ENCODE data around the gene RAPGEF5. TPM values are rescaled to one million over a fixed set of nuclear protein-coding genes. Genes with fewer than 3 reads are reported as not detected.

RAPGEF5 gene
- total and polyA plus RNA-seq, 10 of the 15 experiments (the other 5 are each of a cell fraction or from before 2014, with no cell fraction given) = 0.38 to 4.0 (median 1.6) TPM; not detected in 1

- 25% methylated on average over 5 of the region's 5 CpGs for WGBS (ENCODE audit: insufficient coverage, insufficient replicate concordance, low lambda C conversion rate, missing lambda C conversion rate)
Observed at GRCh38 chr7:22355620-22356009, 1.3 kb downstream of the RAPGEF5 start.

More at GRCh38 chr7:22355620-22356009, 1.3 kb downstream of the RAPGEF5 start:
- H3K9me3 ChIP-seq (replicated peaks; ENCODE audit: control insufficient read depth, insufficient read depth, low read length) = peaks cover 10% of the 10 kb centered on the region; the same call in 2 of the 3 replicates
- intact Hi-C loops (cut with micrococcal nuclease; ENCODE audit: unreplicated experiment) = no loop called here
- BruUV-seq (replicated peaks) = no TSS peak
- H4K20me1 ChIP-seq (ENCODE audit: control insufficient read depth, insufficient read depth) = no peaks in the 10 kb centered on the region
- ChIA-PET SMC1A (ENCODE audit: uncharacterized antibody, unreplicated experiment) (interaction anchor here (0.5 to 2.7 kb wide), 10 partner anchors 9 to 175 kb away, joined by 3 to 6 read pairs (median 3); no protein-coding TSS in a partner anchor), POLR2A (interaction anchor here (1.1 kb wide), 1 partner anchor 9 kb away, joined by 3 read pairs; no protein-coding TSS in a partner anchor), CTCF (interaction anchor here (0.7 to 1.4 kb wide), 7 partner anchors 10 to 191 kb away, joined by 3 to 5 read pairs (median 3); no protein-coding TSS in a partner anchor), RAD21 (ENCODE audit: unreplicated experiment) (interaction anchor here (0.8 to 1.3 kb wide), 3 partner anchors 8 to 97 kb away, joined by 3 to 5 read pairs (median 4); no protein-coding TSS in a partner anchor)
- peak overlapping the region; percentile 49 for H3K9ac ChIP-seq (ENCODE audit: control insufficient read depth, insufficient read depth, low read length)
- H2AFZ ChIP-seq (ENCODE audit: control insufficient read depth, low read depth, low read length) = peak overlapping the region; percentile 51; the same call in 1 of the 2 replicates
- no peaks in the 10 kb centered on the region for H3K36me3 ChIP-seq (ENCODE audit: control insufficient read depth in 2 of 2, insufficient read depth in 2 of 2, low read length in 1 of 2)
- peak overlapping the region; percentile 75 for H3K4me2 ChIP-seq (ENCODE audit: control insufficient read depth, insufficient read depth)
- H3K27me3 ChIP-seq (replicated peaks in 1 of 2; ENCODE audit: control insufficient read depth in 2 of 2, insufficient read depth in 2 of 2, low read length in 1 of 2) = peaks cover 0 to 4% of the 10 kb centered on the region in 2 experiments; a peak in 2 of 4 replicates
- no peak overlapping the region for H3K27ac ChIP-seq (ENCODE audit: control insufficient read depth, insufficient read depth)
- H3K4me3 ChIP-seq = peak overlapping the region; percentile 90
- TF ChIP-seq, protein P1, sequence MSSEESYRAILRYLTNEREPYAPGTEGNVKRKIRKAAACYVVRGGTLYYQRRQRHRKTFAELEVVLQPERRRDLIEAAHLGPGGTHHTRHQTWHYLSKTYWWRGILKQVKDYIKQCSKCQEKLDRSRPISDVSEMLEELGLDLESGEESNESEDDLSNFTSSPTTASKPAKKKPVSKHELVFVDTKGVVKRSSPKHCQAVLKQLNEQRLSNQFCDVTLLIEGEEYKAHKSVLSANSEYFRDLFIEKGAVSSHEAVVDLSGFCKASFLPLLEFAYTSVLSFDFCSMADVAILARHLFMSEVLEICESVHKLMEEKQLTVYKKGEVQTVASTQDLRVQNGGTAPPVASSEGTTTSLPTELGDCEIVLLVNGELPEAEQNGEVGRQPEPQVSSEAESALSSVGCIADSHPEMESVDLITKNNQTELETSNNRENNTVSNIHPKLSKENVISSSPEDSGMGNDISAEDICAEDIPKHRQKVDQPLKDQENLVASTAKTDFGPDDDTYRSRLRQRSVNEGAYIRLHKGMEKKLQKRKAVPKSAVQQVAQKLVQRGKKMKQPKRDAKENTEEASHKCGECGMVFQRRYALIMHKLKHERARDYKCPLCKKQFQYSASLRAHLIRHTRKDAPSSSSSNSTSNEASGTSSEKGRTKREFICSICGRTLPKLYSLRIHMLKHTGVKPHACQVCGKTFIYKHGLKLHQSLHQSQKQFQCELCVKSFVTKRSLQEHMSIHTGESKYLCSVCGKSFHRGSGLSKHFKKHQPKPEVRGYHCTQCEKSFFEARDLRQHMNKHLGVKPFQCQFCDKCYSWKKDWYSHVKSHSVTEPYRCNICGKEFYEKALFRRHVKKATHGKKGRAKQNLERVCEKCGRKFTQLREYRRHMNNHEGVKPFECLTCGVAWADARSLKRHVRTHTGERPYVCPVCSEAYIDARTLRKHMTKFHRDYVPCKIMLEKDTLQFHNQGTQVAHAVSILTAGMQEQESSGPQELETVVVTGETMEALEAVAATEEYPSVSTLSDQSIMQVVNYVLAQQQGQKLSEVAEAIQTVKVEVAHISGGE (CRISPR knock-in tag; IDR thresholded peaks at IDR 0.05) = no peak
- TF ChIP-seq NBN (IDR thresholded peaks at IDR 0.05) = no peak
- TF ChIP-seq CBX3 (IDR thresholded peaks at IDR 0.05; ENCODE audit: borderline replicate concordance, low read depth) = no peak
- no peak for TF ChIP-seq EZH2 (IDR thresholded peaks at IDR 0.05; ENCODE audit: borderline replicate concordance, control insufficient read depth, low read depth, low read length)
- no peak for TF ChIP-seq KDM1A (IDR thresholded peaks at IDR 0.05; ENCODE audit: borderline replicate concordance)
- DNase-seq (ENCODE audit: low read depth, low spot score) (no peak), FAIRE-seq (no peak), ATAC-seq (no peak)
- H3K79me2 ChIP-seq (ENCODE audit: control insufficient read depth, insufficient read depth, low read length) = peaks cover 34% of the 10 kb centered on the region
- H3K4me1 ChIP-seq (ENCODE audit: control insufficient read depth, insufficient read depth, low read length) = peaks cover 9% of the 10 kb centered on the region; the same call in 1 of the 2 replicates
- in situ Hi-C loops (cut with MboI) = no loop called here

Measured in GM12878 (cell line).